Right cardiac atrium (tissue), 5 donors: ENCODE data around the gene GABARAP. TPM values are rescaled to one million over a fixed set of nuclear protein-coding genes. Genes with fewer than 3 reads are reported as not detected.
A peak's percentile ranks its signal among the peaks of the same experiment; 100 is the strongest.

ENCODE experiments used
- ATAC-seq, 2 donors: fragments of 200-7000 bp; cut with Tn5 transposase; one replicate each; pipeline versions ENCODE4 v1.8.0 to v1.9.1; 2020; ENCODE audit warnings: moderate library complexity in 2 of 2, mild to moderate bottlenecking in 1 of 2
- DNase-seq, 3 donors: peaks; one replicate each; pipeline ENCODE4 v3.0.0-alpha.2; 2020
- H3K27ac ChIP-seq: one replicate; pipeline ENCODE4 v1.5.1; 2013; ENCODE audit warnings: mild to moderate bottlenecking, low read length, control low read depth, moderate library complexity
- H3K27me3 ChIP-seq: one replicate; pipeline ENCODE4 v1.6.1; 2013; ENCODE audit not compliant: control insufficient read depth, insufficient read depth
- H3K4me1 ChIP-seq: one replicate; pipeline ENCODE4 v1.6.1; 2013; ENCODE audit warnings: low read length; ENCODE audit not compliant: control insufficient read depth, insufficient read depth
- H3K4me3 ChIP-seq: one replicate; pipeline ENCODE4 v1.5.1; 2013; ENCODE audit warnings: low read length, control low read depth
- H3K9me3 ChIP-seq: one replicate; pipeline ENCODE4 v1.6.1; 2013; ENCODE audit warnings: low read length; ENCODE audit not compliant: control insufficient read depth
- WGBS: extraction: QIAGEN DNeasy Blood & Tissue Kit; methylation state at CpG from one replicate; pipeline ENCODE4 v1.1.7; 2013; 5-methylcytosine and 5-hydroxymethylcytosine counted together
- intact Hi-C, 4 donors: fragments of 100-400 bp; cut with DNase I; formaldehyde crosslinking; loops; one replicate each; pipeline versions ENCODE4 v1.11.0 to v1.14.0; 2022 to 2023
- long read RNA-seq, 4 donors: library from polyadenylated mRNA; unstranded; transcript quantifications; one replicate each; pipeline ENCODE4 v2.0.0, GENCODE V29; 2020 to 2021
- polyA plus RNA-seq: library from polyadenylated mRNA; stranded (reverse); fragments of 200-250 nt; gene quantifications from one replicate; pipeline ENCODE4 v1.2.3, GENCODE V29; 2013
- total RNA-seq, 4 donors: library from RNA; stranded (reverse); fragmentation: NEBNext Ultra II Directional; extraction: Animal tissue kit (Norgen Biotek cat#: 25700); gene quantifications; one replicate each; pipeline ENCODE4 v1.2.1, GENCODE V29; 2021
- donor health status: healthy with polysubstance abuse.
- donor health status: DM: no; HTN: yes; CAD: no.
- donor health status: DM: no; HTN: no; CAD: no.
- donor health status: DM: no; HTN: yes; CAD: no; lungs with severe emphysema.
- donor health status: DM: yes; HTN: yes; CAD: no.

GABARAP gene
- total RNA-seq (100 to 1,000 TPM; 492 to 540 (median 522) TPM), polyA plus RNA-seq (741 TPM)
- long read RNA-seq, donor 1, transcript GABARAP-201 (4 exons, 1,634 nt) = major isoform, 244 of 253 reads
- long read RNA-seq, donor 1, partial matches to known transcripts = 0 of 253 reads
- long read RNA-seq, donor 1, other reads (novel, unspliced or antisense) = 2 of 253 reads
- long read RNA-seq, donor 2, transcript GABARAP-201 (4 exons, 1,634 nt) = major isoform, 177 of 190 reads
- long read RNA-seq, donor 2, partial matches to known transcripts = 0 of 190 reads
- long read RNA-seq, donor 2, other reads (novel, unspliced or antisense) = 5 of 190 reads
- long read RNA-seq, donor 3, transcript GABARAP-201 (4 exons, 1,634 nt) = major isoform, 86 of 91 reads
- long read RNA-seq, donor 3, partial matches to known transcripts = 0 of 91 reads
- long read RNA-seq, donor 3, other reads (novel, unspliced or antisense) = 4 of 91 reads
- long read RNA-seq, donor 4, transcript GABARAP-201 (4 exons, 1,634 nt) = major isoform, 147 of 155 reads
- long read RNA-seq, donor 4, partial matches to known transcripts = 0 of 155 reads
- long read RNA-seq, donor 4, other reads (novel, unspliced or antisense) = 2 of 155 reads

GRCh38 chr17:7241783-7242716, at the start of gene GABARAP:
Gene GABARAP, minus strand, starts transcription at chr17:7242449. Its CDS starts 119 bp downstream, at chr17:7242330.
- H3K4me1 ChIP-seq = peaks cover 9% of the 10 kb centered on the region
- ATAC-seq (peak; percentile 52), DNase-seq (peak; percentile 94 to 98 (median 98))
- H3K9me3 ChIP-seq = no peaks in the 10 kb centered on the region
- no peaks in the 10 kb centered on the region for H3K27me3 ChIP-seq
- H3K27ac ChIP-seq = peak within 1 kb of the TSS; percentile 97
- under 1% methylated on average over 62 of the region's 62 CpGs for WGBS
- intact Hi-C loops = no loop called here
- peak within 1 kb of the TSS; percentile 73 for H3K4me3 ChIP-seq

DNA sequence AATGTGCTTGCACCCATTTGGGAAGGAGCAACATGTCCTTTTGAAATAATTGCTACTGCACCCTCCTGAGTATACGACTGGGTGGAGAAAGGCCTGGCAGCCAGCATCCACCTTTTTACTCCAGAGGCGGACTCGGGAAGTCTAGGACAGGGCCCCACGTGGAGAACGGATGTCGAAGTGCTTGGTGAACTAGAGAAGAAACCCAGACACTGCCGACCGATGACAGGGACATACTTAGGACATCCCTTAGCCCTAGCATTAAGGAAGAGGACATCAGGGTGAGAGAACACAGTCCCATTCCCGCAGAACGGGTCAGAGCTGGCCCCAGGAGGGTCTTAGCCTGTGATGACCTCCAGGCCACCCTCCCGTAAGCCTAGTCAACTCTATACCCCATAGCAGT, 48.4 kb upstream of the GABARAP start:
- Histone ChIP-seq H3K4me1 (peaks cover 6% of the 10 kb centered on the region), H3K9me3 (no peaks in the 10 kb centered on the region), H3K4me3 (no peak overlapping the region), H3K27ac (peak overlapping the region; percentile 30), H3K27me3 (no peaks in the 10 kb centered on the region)
- intact Hi-C loops = loop anchor here in 1 of 4 donors (10.0 kb wide), 1 partner anchor 54 kb away; no protein-coding TSS in a partner anchor
- DNase-seq = no peak
- WGBS = 57% methylated on average over 11 of the region's 11 CpGs
- peak in 1 of 2 donors; percentile 3 for ATAC-seq

DNA sequence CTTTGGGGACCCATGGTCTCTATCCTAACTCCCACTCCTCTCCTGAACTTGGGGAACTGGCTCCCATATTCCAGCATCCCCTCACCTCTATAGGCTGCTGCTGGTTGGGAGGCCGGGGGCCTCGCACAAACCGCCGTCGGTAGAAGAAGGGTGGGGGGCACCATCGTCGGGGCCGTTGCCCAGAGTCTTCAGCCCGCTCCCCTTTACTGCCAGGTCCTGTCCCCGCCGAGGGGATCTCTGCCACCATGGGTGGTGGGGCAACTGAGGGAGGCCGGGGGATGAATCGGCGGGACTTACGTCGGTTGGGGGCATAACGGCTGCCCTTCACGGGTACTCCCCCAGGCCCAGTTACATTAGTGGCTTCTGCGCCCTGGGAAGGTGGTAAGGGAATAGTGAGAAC, 47.9 kb upstream of the GABARAP start:
- DNase-seq (no peak), ATAC-seq (peak in 1 of 2 donors; percentile 1)
- WGBS = 86% methylated on average over 19 of the region's 19 CpGs
- H3K27me3 ChIP-seq = no peaks in the 10 kb centered on the region
- H3K4me1 ChIP-seq = peaks cover 4% of the 10 kb centered on the region
- H3K9me3 ChIP-seq = no peaks in the 10 kb centered on the region
- H3K27ac ChIP-seq = no peak overlapping the region
- H3K4me3 ChIP-seq = no peak overlapping the region
- intact Hi-C loops = loop anchor here in 1 of 4 donors (10.0 kb wide), 1 partner anchor 55 kb away; no protein-coding TSS in a partner anchor

- DNase-seq (peak in 1 of 3 donors; percentile 64), ATAC-seq (peak; percentile 16 to 18)
- H3K4me1 ChIP-seq = peaks cover 4% of the 10 kb centered on the region
- no peak overlapping the region for H3K27ac ChIP-seq
- WGBS = 78% methylated on average over 18 of the region's 18 CpGs
- no peaks in the 10 kb centered on the region for H3K27me3 ChIP-seq
- no peaks in the 10 kb centered on the region for H3K9me3 ChIP-seq
- intact Hi-C loops = loop anchor here in 2 of 4 donors (10.0 kb wide), 1 partner anchor 55 kb away; no protein-coding TSS in a partner anchor
- H3K4me3 ChIP-seq = no peak overlapping the region
Observed at GRCh38 chr17:7289256-7290032, 47.2 kb upstream of the GABARAP start.

DNA sequence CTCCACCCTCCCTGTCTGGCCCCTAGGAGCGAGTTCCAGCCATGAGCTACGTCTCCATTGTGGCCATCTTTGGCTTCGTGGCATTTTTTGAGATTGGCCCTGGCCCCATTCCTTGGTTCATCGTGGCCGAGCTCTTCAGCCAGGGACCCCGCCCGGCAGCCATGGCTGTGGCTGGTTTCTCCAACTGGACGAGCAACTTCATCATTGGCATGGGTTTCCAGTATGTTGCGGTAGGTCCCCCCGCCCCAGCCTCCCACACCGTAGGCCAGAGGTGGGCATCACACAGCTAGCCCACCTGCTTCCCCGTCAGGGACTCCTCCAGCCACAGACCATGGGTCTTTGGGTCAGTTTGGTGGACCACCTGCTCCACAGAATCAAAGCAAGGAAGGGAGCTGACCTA, 43.4 kb upstream of the GABARAP start:
- 82% methylated on average over 12 of the region's 12 CpGs for WGBS
- no peaks in the 10 kb centered on the region for H3K9me3 ChIP-seq
- H3K27me3 ChIP-seq = no peaks in the 10 kb centered on the region
- H3K27ac ChIP-seq = no peak overlapping the region
- DNase-seq = no peak
- no peaks in the 10 kb centered on the region for H3K4me1 ChIP-seq
- intact Hi-C loops = loop anchor here in 1 of 4 donors (10.0 kb wide), 1 partner anchor 59 kb away; no protein-coding TSS in a partner anchor
- H3K4me3 ChIP-seq = no peak overlapping the region
- no peak for ATAC-seq

GRCh38 chr17:7284911-7285310, 42.7 kb upstream of the GABARAP start:
- H3K4me1 ChIP-seq = no peaks in the 10 kb centered on the region
- DNase-seq (peak in 1 of 3 donors; percentile 63), ATAC-seq (no peak)
- intact Hi-C loops = loop anchor here in 1 of 4 donors (10.0 kb wide), 1 partner anchor 60 kb away; no protein-coding TSS in a partner anchor
- no peaks in the 10 kb centered on the region for H3K27me3 ChIP-seq
- 91% methylated on average over 16 of the region's 16 CpGs for WGBS
- no peak overlapping the region for H3K27ac ChIP-seq
- H3K4me3 ChIP-seq = no peak overlapping the region
- H3K9me3 ChIP-seq = no peaks in the 10 kb centered on the region

- Histone ChIP-seq H3K9me3 (no peaks in the 10 kb centered on the region), H3K27me3 (no peaks in the 10 kb centered on the region), H3K4me3 (peak overlapping the region; percentile 47), H3K4me1 (no peaks in the 10 kb centered on the region), H3K27ac (peak overlapping the region; percentile 93)
- ATAC-seq (no peak), DNase-seq (no peak)
- WGBS = 80% methylated on average over 18 of the region's 18 CpGs
- intact Hi-C loops = loop anchor here in 1 of 4 donors (10.0 kb wide), 1 partner anchor 61 kb away; no protein-coding TSS in a partner anchor
Observed at GRCh38 chr17:7283471-7284216, 41.4 kb upstream of the GABARAP start.

DNA sequence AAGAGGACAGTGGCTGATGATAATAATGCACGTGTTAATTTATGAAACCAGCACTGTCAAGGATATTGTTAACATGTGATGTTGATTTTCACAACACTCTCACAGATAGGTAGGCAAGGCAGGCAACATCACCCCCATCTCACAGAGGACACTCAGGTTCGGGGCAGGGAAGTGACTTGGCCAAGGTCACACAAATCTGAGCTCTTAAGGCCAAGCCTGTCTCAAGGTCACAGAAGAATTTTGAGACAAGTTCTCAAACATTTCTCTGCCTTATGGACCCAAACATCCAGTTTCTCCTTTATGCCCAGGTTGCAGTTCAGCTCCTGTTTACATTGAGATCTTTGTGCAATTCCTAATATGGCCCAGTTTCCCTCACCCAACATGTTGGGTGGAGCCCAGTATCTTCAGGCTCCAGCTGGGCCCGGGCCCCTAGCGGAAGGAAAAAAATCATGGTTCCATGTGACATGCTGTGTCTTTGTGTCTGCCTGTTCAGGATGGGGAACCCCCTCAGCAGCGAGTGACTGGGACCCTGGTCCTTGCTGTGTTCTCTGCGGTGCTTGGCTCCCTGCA, 40.6 kb upstream of the GABARAP start:
- Histone ChIP-seq H3K4me3 (peak overlapping the region; percentile 47), H3K27me3 (no peaks in the 10 kb centered on the region), H3K9me3 (no peaks in the 10 kb centered on the region), H3K27ac (peak overlapping the region; percentile 93), H3K4me1 (no peaks in the 10 kb centered on the region)
- WGBS = 49% methylated on average over 6 of the region's 6 CpGs
- no peak for ATAC-seq
- no peak for DNase-seq
- intact Hi-C loops = loop anchor here in 1 of 4 donors (10.0 kb wide), 1 partner anchor 62 kb away; no protein-coding TSS in a partner anchor
